HepG2 (cell line): Measurements from ENCODE around the gene ZIM2. TPM values are rescaled to one million over a fixed set of nuclear protein-coding genes. Genes with fewer than 3 reads are reported as not detected.
"Not testable (repeated sequence)": the region's sequence is repeated elsewhere in the genome, so short reads cannot be mapped to it uniquely, and the experiment has no call there.

Experiments
- ATAC-seq: fragments of 200-7000 bp; cut with Tn5 transposase; 3 replicates; pipeline ENCODE4 v1.9.1; 2020; ENCODE audit warnings: mild to moderate bottlenecking, moderate library complexity
- BruUV-seq: library from RNA; stranded (reverse); fragments of 400-500 nt; replicated peaks from 2 replicates; lab custom pipeline; 2021; lab: Mats Ljungman, UMichigan
- CTCF ChIA-PET: fragments of 300-600 bp; formaldehyde crosslinking; extraction: SDS; loops from one replicate; lab custom pipeline; 2021; ENCODE audit warnings: low total read pairs, inconsistent platforms, low intra/inter-chr PET ratio; lab: Yijun Ruan, JAX
- POLR2A ChIA-PET: fragments of 350-600 bp; sonication (Branson Sonifier 250); formaldehyde crosslinking; loops from one replicate; lab custom pipeline; 2020; ENCODE audit warnings: antibody characterized with exemption, inconsistent platforms; lab: Yijun Ruan, JAX
- DNase-seq: peaks from one replicate; pipeline ENCODE4 v3.0.0-alpha.2; 2015; ENCODE audit warnings: low spot score
- FAIRE-seq: peaks from 3 replicates; lab custom pipeline; 2011; peaks lifted over from hg19 to GRCh38; lab: Jason Lieb, UNC
- H2AFZ ChIP-seq: one replicate; pipeline ENCODE4 v1.6.1; 2011; ENCODE audit warnings: low read length, inconsistent platforms
- H3K27ac ChIP-seq: fragments of 300-600 bp; 3 replicates; pipeline ENCODE4 v1.8.0; 2011; ENCODE audit warnings: mixed run types, mild to moderate bottlenecking, mixed read lengths, low read length, inconsistent platforms; ENCODE audit not compliant: insufficient read depth; ENCODE audit errors: extremely low read length
- H3K27me3 ChIP-seq, 2 experiments: fragments of 200-600 bp in 1 of 2; 2 replicates in 1 of 2; 3 replicates in 1 of 2; pipeline versions ENCODE4 v1.6.0 to v1.8.0; 2011; ENCODE audit warnings: low read length in 2 of 2, mild to moderate bottlenecking in 2 of 2, moderate library complexity in 2 of 2, inconsistent platforms in 1 of 2; ENCODE audit not compliant: insufficient read depth in 2 of 2, control insufficient read depth in 1 of 2
- H3K36me3 ChIP-seq, 2 experiments: fragments of 200-600 bp in 1 of 2; replicated peaks in 1 of 2; 2 replicates in 1 of 2; 3 replicates in 1 of 2; pipeline versions ENCODE4 v1.5.1 to v1.8.0; 2011; ENCODE audit warnings: low read length in 2 of 2, inconsistent platforms in 1 of 2; ENCODE audit not compliant: insufficient read depth in 2 of 2, control insufficient read depth in 1 of 2
- H3K4me1 ChIP-seq: 2 replicates; pipeline ENCODE4 v1.5.1; 2012; ENCODE audit warnings: low read length, inconsistent platforms; ENCODE audit not compliant: insufficient read depth
- H3K4me2 ChIP-seq: 2 replicates; pipeline ENCODE4 v1.6.0; 2011; ENCODE audit warnings: low read depth, low read length, inconsistent platforms
- H3K4me3 ChIP-seq, 3 experiments: fragments of 200-600 bp in 1 of 3; sonication (generic), shearing (Covaris generic) in 1 of 3; replicated peaks in 1 of 3; 2 replicates each; pipeline ENCODE4 v1.5.1; 2011 to 2016; ENCODE audit warnings: low read length in 3 of 3, inconsistent platforms in 2 of 3, low read depth in 2 of 3, mild to moderate bottlenecking in 2 of 3, control low read depth in 1 of 3, mixed read lengths in 1 of 3; ENCODE audit not compliant: insufficient read depth in 1 of 3
- H3K79me2 ChIP-seq: one replicate; pipeline ENCODE4 v1.6.1; 2011; ENCODE audit warnings: low read length, inconsistent platforms; ENCODE audit not compliant: insufficient read depth
- H3K9ac ChIP-seq: 2 replicates; pipeline ENCODE4 v1.6.0; 2011; ENCODE audit warnings: mild to moderate bottlenecking, low read depth, low read length, inconsistent platforms; ENCODE audit not compliant: insufficient read depth
- H3K9me3 ChIP-seq: 2 replicates; pipeline ENCODE4 v1.5.1; 2012; ENCODE audit warnings: mild to moderate bottlenecking, low read length
- H4K20me1 ChIP-seq: 2 replicates; pipeline ENCODE4 v1.6.0; 2011; ENCODE audit warnings: inconsistent platforms, mild to moderate bottlenecking, low read length, moderate library complexity; ENCODE audit not compliant: insufficient read depth
- EZH2 ChIP-seq: conservative IDR thresholded peaks from 2 replicates; pipeline ENCODE4 v1.6.1; 2012; ENCODE audit warnings: mild to moderate bottlenecking, low read depth, low read length, moderate library complexity
- KDM4B ChIP-seq: sonication (generic); formaldehyde crosslinking; IDR thresholded peaks from 2 replicates; pipeline ENCODE4 v1.4.0; 2020; ENCODE audit warnings: missing genetic modification reagents
- ZFP41 ChIP-seq: sonication (generic); formaldehyde crosslinking; IDR thresholded peaks from 2 replicates; pipeline ENCODE4 v1.4.0; 2020; ENCODE audit warnings: mild to moderate bottlenecking, missing genetic modification reagents, borderline replicate concordance
- ZNF562 ChIP-seq: sonication (generic); formaldehyde crosslinking; IDR thresholded peaks from 2 replicates; pipeline ENCODE4 v1.8.0; 2022; ENCODE audit warnings: missing genetic modification reagents, borderline replicate concordance
- ZNF772 ChIP-seq: sonication (generic); formaldehyde crosslinking; IDR thresholded peaks from 2 replicates; pipeline ENCODE4 v1.5.0; 2020; ENCODE audit warnings: mild to moderate bottlenecking, missing genetic modification reagents
- ZNF792 ChIP-seq: IDR thresholded peaks from 2 replicates; pipeline ENCODE4 v1.6.1; 2016
- ZNF841 ChIP-seq: sonication (generic); formaldehyde crosslinking; IDR thresholded peaks from 2 replicates; pipeline ENCODE4 v1.8.1; 2023; ENCODE audit warnings: missing genetic modification reagents, borderline replicate concordance
- ZSCAN20 ChIP-seq: sonication (generic); formaldehyde crosslinking; IDR thresholded peaks from 2 replicates; pipeline ENCODE4 v1.4.0; 2020; ENCODE audit warnings: missing genetic modification reagents, mild to moderate bottlenecking, borderline replicate concordance
- WGBS: methylation state at CpG from one replicate; pipeline ENCODE4 v1.1.6; 2017; ENCODE audit warnings: low lambda C conversion rate; 5-methylcytosine and 5-hydroxymethylcytosine counted together
- in situ Hi-C: cut with HindIII; loops from 2 replicates; pipeline ENCODE4 v1.10.0; 2017; ENCODE audit warnings: low pct_unique_long_range_greater_than_20kb; ENCODE audit not compliant: extremely low pct_ligation_motif_present
- intact Hi-C: fragments of 100-400 bp; cut with micrococcal nuclease; formaldehyde crosslinking; loops from one replicate; pipeline ENCODE4 v1.10.0; 2022; ENCODE audit not compliant: unreplicated experiment
- polyA plus RNA-seq, 8 experiments: library from polyadenylated mRNA; depleted of rRNA in 3 of 8; stranded (reverse) in 7 of 8; unstranded in 1 of 8; fragments of >200 nt; fragmentation: Illumina TruSeq in 4 of 8; extraction: Trizol in 4 of 8; gene quantifications; 2 replicates each; pipeline versions ENCODE4 v1.2.1 to v1.2.3, GENCODE V29; 2011 to 2016; ENCODE audit warnings: low read depth in 4 of 8, missing spikeins in 1 of 8, mixed read lengths in 1 of 8; ENCODE audit not compliant: insufficient read depth in 1 of 8
- total RNA-seq, 5 experiments: library from RNA; depleted of rRNA; stranded (reverse); fragments of >200 nt; fragmentation: Illumina TruSeq; extraction: Trizol; gene quantifications; 2 replicates each; pipeline ENCODE4 v1.2.3, GENCODE V29; 2016; ENCODE audit warnings: low read depth in 1 of 5
- TF ChIP-seq, protein P1 (sequence below), 2 experiments: fragments of 450-650 bp in 1 of 2; sonication (generic) in 1 of 2; formaldehyde crosslinking; IDR thresholded peaks; 2 replicates each; pipeline versions ENCODE4 v1.5.0 to v1.8.0; 2020 to 2022; ENCODE audit warnings: mild to moderate bottlenecking in 1 of 2, missing genetic modification reagents in 1 of 2

Gene ZIM2
- total and polyA plus RNA-seq, 2 of the 13 experiments (the other 11 are each of a cell fraction or from before 2014, with no cell fraction given) = 7.2 to 10.3 TPM

DNA sequence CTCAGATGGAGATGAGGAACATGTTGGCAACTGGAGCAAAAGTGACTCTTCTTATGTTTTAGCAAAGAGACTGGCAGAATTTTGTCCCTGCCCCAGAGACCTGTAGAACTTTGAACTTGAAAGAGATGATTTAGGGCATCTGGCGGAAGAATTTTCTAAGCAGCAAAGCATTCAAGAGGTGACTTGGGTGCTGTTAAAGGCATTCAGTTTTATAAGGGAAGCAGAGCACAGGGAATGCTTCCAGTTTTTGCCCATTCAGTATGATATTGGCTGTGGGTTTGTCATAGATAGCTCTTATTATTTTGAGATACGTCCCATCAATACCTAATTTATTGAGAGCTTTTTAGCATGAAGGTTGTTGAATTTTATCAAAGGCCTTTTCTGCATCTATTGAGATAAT, 11.8 kb upstream of the ZIM2 start:
- FAIRE-seq, ATAC-seq, BruUV-seq, DNase-seq, intact Hi-C loops, H3K79me2 ChIP-seq, H3K27me3 ChIP-seq, in situ Hi-C loops, H3K4me2 ChIP-seq, CTCF ChIA-PET, H4K20me1 ChIP-seq, H3K27ac ChIP-seq, H3K4me3 ChIP-seq, H2AFZ ChIP-seq, POLR2A ChIA-PET, H3K36me3 ChIP-seq, H3K9ac ChIP-seq: not testable (repeated sequence)
- TF ChIP-seq ZNF841 = peak; percentile 95; the same call in 1 of the 2 replicates
- Histone ChIP-seq H3K4me1 (peaks cover 28% of the 10 kb centered on the region), H3K9me3 (peaks cover 29% of the 10 kb centered on the region; the same call in 1 of the 2 replicates)
- WGBS = 81% methylated on average over 2 of the region's 2 CpGs

DNA sequence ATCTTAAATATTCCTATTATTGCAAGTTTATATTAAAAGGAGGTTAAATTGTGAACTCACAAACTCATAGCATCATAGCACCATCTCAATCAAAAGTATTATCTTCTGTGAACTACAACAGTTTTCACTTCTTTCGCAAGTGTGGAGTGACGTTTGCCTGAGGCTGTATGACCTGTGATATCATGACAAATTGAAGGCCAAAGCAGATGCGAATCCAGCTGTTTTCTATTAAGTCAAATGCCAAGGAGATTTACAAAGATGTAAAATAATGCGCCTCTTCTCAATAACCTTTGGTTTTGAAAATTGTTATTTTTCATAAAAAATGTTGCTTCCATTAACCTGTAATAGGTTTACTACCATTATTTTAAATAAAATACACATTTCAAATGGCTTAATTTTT, 7.6 kb upstream of the ZIM2 start:
- BruUV-seq = no TSS peak
- Histone ChIP-seq H2AFZ (no peak overlapping the region), H3K9ac (no peak overlapping the region), H4K20me1 (no peaks in the 10 kb centered on the region), H3K4me1 (peaks cover 39% of the 10 kb centered on the region), H3K4me3 (no peak overlapping the region), H3K9me3 (peaks cover 10% of the 10 kb centered on the region; the same call in 1 of the 2 replicates), H3K79me2 (peaks cover 23% of the 10 kb centered on the region), H3K36me3 (0 out of 5 replicates have a peak, but pooled peaks cover 0 to 5% of the 10 kb centered on the region in 2 experiments), H3K4me2 (no peak overlapping the region), H3K27ac (no peak overlapping the region), H3K27me3 (no peaks in the 10 kb centered on the region)
- DNase-seq = no peak
- no peak for ATAC-seq
- intact Hi-C loops = no loop called here
- ChIA-PET POLR2A (no interaction called here), CTCF (no interaction called here)
- no peak for FAIRE-seq
- in situ Hi-C loops = no loop called here
- TF ChIP-seq ZSCAN20 (CRISPR knock-in tag) (no peak), EZH2 (no peak), ZFP41 (CRISPR knock-in tag) (no peak), ZNF562 (CRISPR knock-in tag) (no peak), ZNF841 (no peak), ZNF792 (no peak), ZNF772 (CRISPR knock-in tag) (no peak), KDM4B (CRISPR knock-in tag) (no peak)
- TF ChIP-seq, protein P1, sequence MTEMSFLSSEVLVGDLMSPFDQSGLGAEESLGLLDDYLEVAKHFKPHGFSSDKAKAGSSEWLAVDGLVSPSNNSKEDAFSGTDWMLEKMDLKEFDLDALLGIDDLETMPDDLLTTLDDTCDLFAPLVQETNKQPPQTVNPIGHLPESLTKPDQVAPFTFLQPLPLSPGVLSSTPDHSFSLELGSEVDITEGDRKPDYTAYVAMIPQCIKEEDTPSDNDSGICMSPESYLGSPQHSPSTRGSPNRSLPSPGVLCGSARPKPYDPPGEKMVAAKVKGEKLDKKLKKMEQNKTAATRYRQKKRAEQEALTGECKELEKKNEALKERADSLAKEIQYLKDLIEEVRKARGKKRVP (CRISPR knock-in tag; IDR thresholded peaks at IDR 0.05) = no peak
- 77% methylated on average over 4 of the region's 4 CpGs for WGBS
